CD4-positive, alpha-beta T cell treated with Interleukin-21 for 1 hour (primary cell): ENCODE measurements around the gene SEMA3G.

ENCODE experiments used
- DNase-seq: peaks from one replicate; pipeline ENCODE4 v3.0.0-alpha.2; 2020

Gene SEMA3G

DNA sequence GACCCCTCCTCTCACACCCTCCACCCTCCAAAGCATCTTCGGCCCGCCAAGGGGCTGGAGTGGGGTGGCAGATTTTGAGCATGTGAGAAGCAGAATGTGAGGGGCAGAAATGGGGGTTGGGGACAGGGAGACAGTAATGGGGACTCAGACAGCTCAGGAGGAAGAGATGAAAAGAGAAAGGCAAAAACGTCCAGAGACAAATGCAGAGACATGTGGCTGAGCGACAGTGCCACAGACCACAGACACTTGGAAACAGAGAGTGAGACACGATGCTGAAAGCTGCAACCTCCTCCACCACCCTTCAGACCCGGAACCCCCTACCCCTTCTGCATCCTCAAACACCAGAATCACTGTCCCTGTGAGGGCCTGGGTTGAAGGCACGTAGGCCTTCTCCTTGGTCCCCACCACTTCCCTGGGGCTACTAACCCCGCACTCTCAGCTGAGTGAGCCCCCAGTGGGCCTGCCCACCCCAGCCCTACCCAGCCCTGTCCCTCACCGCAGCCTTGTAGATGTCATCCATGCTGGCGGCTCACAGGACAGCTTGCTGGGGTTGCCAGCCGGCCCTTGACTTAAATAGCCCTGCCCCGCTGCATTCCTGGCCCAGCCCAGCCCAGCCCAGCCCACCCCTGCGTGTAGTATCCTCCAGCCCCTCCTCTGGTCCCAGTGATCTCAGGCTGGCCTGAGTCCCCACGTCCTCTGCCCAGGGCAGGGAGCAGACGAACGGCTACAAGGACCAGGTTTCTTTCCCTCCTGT, 8.8 kb upstream of the SEMA3G start, which contains the start of gene TNNC1:
Gene TNNC1 (minus strand): TSS at position 546 of the 754 bp plus-strand sequence. CDS start 26 bp downstream, at position 520.
- DNase-seq = no peak

DNA sequence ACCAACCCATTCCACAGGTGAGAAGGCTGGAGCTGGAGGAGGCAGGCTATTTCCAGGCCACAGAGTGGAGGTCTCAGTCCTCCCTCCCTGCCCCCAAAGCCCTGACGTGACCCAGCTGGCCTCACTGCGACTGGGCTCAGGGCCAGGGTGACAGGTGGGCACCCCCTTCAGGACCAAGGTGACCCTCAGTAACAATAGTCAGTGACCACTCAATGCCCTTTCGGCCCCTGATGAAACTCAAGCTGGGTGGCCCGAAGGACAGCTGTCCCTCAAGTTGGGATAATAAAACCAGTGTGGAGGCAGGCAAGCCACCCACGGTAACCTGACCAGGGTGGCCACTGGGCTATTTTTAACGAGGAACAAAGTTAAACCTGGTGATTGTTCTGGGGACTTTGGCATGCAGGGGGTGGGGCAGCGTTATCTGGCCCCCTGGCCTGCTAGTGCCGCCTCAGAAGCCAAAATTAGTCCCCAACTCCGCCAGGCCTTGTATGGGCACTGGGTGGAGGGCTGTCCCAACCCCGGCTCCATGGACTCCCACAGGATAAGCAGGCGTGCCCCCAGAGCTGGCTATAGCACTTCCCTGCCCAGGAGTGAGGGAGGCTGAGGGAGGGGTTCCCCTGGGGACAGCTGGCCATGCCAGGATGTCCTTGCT, 7.8 kb upstream of the SEMA3G start:
- no peak for DNase-seq

DNA sequence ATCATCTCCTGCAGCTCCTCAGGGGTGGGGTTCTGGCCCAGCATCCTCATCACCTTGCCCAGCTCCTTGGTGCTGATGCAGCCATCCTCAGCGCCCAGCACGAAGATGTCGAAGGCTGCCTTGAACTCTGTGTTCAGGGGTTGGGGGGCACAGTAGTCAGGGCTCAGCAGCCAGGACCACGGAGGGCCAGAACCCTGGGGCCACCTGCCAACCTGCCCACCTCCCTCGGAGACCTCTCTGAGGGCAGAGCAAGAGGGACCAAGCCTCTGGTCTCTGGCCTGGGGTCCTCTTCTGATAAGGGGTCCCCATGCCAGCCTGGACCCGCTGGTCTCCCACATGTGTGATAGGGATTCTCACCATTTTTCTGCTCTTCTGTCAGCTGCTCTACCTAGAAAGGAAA, 7.2 kb upstream of the SEMA3G start:
- DNase-seq = no peak

DNA sequence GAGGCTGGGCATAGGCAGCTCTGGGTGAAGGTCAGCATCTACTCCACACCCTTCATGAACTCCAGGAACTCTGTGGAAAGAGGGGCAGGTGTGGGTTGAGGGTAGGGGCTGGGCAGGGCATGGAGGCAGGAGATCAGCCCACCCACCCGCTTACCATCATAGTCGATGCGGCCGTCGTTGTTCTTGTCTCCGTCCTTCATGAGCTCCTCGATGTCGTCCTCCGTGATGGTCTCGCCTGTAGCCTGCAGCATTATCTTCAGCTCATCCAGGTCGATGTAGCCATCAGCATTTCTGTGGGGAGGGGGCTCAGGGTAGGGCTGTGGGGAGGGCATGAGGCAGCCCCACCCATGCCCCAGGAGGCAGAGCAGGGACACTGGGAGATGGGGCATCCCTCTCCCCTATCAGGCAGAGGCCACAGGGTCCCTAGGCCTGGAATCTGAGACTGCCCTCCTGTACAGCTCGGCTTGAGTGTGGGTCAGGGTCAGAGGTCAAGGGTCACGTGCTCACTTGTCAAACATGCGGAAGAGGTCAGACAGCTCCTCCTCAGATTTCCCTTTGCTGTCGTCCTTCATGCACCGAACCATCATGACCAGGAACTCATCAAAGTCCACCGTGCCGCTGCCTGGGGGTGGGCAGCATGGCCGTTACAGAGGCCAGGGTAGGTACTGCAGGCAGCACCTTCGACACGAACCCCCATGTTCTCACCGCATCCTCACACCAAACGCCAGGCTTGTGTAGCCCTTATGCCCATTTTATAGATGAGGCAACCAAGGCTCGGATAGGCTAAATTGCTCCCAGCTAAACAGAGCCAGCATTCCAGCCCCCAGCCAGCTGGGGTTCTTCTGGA, 6.6 kb upstream of the SEMA3G start:
- no peak for DNase-seq

DNA sequence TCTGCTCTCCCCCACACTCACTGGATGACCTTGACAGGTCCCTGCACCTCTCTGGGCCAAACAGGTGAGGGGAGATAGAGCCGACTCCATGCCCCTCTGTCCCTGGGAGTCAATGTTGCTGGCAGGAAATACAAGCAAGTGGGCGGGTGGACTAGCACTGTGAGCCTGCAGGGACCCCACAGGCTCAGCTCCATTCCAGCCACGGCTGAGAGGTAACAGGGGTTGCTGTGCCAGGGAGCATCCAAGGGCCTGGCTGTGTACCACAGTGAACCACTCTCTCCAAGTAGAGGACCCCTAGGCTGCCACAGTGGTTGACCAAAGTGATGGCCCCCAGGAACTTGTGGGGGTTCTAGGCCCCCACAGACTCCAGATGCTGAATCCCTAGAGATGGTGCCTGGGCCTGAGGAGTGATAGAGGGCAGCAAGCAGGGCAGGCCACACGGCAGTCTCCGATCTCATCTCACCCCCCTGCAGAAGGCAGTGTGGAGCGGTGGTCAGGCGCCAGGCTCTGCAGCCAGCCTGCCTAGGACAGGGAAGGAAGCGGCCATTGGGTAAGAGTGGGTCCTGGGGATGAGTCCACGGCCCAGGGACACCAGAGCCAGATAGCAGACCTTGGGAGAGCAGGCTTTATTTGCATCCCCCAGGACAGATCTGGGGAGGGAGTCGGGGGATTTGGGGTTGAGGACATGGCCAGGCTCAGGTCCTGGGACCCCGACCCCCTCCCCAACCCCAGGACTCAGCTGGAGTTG, 5.8 kb upstream of the SEMA3G start:
- DNase-seq = no peak

DNA sequence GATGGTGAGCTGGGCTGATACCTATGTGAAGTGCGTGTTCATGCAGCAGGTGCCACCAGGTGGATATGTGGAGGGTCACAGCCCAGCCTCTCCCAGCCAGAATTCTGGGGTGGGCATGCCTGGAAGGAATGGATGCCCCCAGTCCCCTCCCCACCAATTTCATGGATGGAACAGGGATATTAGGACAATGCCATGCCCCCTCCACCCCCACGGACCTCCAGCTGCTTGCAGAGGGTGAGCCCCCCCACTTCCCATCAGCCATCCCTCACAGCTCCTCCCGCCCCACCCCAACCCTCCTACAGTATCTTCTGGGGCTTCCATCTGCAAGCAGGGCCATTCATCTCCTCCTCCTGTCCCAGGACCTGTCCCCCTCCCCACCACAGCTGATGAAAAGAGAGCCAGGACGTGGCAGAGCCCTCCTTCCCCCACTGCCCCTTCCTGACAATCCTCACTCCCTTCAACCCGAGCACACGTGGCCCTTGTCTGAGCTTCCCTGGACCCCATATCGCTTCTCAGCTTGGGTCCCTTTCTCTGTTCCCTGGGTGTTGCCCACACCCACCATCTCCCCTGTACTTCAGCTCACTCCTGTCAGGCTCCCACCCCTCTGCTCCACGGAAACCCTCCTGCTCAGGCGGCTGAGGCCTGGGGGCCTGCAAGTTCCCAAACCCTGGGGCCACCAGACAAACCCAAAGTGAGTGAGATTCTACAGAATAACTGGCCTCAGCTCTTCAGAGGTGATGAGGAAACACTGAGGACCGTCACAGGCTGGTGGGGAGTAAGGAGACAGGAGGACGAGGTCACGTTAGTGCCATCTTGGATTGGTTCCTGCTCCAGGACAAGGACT, 2.8 kb upstream of the SEMA3G start:
- DNase-seq = no peak

DNA sequence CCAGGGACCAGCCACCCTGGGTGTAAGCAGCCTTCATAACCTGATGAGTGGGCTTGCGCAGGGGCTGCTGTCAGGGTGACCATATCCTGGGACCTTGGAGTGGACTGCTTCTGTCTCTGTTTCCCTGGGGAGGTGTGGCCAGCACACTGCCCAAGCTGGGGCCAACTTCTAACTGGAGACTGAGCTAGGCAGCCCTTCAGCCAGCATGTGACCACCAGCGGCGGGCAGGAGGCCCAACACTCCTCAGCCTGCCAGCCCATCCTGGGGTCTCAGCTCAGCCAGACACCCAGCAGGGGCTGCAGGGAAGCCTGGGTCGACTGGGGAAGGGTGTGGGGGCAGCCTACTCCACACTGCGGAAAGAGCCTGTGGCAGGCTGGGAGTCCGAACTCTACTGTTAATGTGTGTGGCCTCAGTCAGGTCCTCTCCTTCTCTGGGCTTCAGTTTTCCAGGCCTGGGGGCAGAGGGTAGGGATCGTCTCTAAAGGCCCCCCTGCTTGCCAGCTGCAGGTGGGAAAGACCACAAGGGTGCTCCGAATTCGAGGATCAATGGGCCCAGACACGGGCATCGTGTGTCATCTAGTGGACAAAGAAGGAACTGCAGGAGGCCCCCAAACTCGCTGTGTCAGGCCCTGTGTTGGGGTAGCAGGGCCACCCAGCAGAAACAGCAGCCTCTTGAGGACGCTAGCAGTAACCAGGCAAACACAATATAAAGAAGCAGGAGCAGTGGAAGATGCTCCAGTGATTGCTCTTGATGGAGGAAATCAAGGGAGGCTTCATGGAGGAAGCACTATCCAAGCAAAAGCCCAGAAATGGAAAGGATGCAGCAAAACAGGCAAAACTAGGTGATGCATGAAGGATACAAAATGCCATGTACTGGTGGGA, 2.0 kb upstream of the SEMA3G start:
- DNase-seq = peak; percentile 82

DNA sequence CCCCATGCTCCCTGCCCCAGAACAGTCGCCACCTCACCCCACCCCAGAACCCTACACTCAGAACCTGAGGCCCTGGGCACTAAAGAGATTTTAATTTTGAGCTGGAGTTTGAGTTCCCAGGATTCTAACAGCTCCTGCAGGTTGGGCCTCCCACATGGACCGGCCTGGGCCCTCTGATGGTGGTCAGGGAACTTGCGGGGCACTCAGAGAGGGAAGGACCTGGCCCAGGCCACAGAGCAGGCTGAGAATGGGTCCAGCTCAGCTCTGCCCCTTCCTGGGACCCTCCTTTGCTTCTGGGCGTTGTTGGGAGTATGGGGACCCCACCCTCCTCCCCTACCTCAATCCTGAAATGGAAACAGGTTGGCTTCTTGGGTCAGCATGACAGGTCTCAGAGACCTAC, 1.1 kb upstream of the SEMA3G start:
- DNase-seq = no peak

DNA sequence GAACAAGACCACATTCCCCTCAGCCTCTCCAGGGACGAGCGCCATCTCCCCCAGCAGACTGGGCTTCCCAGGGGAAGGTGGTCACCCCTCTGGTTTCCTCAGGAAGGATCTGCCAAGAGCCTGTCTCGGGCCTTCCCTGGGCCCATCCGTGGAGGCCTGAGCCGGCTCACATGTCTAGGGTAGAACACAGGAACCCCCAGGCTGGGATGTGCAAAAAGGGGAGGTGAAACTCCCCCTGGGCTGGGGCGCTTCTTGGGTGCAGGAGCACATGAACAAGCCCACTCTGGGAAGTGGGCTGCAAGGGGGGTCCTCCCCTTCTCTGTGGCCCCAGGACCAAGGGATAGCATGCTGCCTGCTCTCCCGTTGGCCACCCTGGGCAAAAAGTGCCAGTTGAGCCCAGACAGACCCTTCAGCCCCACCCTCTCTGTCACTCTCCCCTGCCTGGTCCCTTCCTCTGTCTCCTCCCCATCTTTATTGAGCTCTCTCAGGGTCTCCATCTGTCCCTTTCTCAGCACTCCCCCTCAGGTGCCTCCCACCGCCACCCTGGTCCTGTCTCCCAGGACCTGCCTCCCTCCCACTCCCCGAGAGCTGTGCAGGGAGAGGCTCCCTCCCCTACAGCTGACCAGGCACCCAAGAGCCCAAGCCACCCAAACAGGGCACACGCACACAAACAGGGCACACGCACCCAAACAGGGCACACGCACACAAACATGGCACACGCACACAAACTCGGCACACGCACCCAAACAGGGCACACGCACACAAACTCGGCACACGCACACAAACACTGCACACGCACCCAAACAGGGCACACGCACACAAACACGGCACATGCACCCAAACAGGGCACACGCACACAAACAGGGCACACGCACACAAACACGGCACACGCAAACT, 864 bp downstream of the SEMA3G start:
- no peak for DNase-seq

DNA sequence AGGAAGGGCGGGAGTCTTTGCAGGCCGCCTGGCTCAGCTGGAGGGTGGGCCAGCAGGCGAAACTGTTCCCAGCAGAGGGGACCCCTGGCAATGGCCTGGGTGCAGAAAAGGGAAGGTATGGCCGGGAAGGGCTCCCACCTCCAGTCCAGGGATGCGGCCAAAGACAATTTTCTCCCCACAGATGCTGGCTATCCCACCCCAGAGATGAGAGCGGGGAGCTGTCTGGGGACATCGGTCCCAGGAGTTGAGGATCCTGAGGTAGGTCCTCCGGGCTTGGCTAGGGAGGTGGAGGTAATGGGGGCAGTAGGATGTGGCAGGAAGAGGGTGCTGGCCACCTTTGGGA, 1.7 kb downstream of the SEMA3G start:
- no peak for DNase-seq

DNA sequence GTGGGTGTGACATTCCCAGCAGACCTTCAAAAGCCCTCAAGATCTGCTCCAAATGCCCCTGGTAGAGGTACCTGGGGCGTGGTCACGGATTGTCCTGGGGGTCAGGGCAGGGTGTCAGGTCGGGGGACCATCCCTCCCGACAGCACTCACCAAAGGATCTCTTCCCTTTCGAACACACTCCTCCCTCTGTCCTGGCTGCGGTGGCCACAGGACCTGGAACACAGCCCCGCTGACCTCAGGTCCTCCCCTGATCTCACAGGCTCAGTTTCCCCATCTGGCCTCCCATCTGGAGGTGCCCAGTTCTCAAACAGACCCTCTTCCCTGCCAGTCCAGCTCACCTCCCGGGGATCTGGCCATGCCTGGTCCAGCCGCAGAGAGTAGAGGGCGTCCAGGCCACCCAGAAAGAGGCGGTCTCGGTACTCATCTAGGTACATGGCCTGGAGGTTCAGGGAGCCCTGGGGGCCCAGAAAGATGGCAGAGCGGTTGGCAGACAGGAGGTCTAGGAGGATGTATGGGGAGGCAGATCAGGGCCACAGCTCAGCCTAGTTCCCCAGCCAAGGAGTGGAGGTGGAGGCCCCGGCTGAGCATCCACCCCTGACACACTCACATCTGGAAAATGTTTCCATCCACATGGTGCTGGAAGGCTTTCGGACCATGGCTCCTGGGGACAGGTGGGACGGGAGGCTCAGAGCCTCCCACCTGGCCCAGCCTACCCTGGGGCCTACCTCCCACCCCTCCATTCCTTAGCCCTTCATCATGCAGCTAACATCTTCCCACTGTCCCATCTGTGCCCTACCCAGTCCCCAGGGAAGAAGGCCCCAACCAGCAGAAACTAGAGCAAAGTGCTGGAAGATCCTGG, 2.3 kb downstream of the SEMA3G start:
- DNase-seq = no peak

DNA sequence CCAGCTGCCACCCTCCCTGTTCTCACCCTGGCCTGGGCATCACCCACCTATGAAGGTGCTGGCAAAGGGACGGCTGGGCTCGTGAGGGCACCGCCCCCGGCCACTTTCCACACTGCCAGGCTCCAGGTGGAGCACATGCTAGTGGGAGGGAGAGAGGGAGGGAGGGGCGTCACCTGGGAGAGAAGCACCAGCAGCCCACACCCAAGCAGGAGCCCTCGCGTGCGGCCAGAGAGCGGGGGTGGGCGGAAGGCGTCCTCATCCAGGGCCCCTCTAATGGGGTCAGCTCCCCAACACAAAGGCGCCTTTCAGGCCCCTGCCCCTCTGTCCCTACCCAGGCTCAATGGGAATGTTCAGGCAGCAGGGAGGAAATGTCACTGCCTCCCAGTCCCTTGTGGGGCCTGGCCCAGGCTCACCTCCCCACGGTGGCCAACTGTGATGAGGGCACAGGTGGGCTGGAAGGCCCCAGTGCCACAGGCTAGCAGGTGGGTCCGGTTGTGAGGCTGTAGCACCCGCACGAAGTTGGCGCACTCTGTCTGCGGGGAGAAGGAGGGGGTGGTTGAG, 3.1 kb downstream of the SEMA3G start:
- DNase-seq = no peak

DNA sequence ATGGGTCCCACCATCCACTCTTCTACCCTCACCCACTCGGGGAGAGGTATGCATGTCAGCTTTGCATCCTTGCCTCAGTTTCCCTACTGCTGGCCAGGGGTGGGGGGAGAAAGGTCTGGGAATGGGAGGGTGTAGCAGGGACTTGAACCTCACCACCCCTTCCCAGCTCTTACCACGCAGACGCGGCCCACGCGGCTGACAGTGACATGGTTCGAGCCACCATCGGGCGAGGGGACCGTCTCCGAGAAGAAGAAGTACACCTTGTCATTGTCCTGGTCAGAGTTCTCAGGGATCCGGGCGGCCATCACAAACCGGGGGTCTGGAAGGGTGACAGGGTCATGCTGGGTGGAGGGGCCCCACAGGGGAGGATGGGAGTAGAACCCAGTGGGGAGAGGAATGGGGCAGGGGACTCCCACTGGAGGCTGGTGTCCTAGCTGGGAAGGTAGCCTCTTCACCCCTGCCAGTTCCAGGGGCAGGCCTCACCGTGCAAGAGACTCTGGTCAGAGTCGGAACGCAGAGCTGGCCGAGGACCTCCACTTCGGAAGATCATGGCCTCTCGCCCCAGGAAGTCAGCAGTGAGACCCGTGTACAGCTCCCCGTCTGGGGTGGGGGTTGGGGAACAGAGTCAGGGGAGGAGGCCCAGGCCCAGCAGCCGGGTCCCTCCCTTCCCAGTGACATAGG, 3.7 kb downstream of the SEMA3G start:
- no peak for DNase-seq

DNA sequence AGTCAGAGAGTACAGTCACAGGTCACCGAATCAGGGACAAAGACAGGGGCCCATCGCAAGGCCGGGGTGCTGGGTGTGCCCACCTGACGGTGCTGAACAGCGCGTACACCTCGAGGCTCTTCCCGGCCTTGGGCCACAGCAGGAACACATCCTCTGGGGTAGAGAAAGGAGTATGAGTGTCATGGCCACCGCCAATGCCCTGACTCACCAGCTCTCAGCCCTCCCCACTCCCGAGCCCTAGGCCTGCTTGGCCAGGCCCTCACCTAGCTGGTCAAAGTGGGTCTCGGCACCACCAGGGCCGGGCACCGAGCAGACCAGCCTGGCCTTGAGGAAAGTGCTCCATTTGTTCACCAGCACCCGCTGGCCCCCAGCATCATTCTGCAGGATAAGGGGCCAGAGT, 4.2 kb downstream of the SEMA3G start:
- no peak for DNase-seq

DNA sequence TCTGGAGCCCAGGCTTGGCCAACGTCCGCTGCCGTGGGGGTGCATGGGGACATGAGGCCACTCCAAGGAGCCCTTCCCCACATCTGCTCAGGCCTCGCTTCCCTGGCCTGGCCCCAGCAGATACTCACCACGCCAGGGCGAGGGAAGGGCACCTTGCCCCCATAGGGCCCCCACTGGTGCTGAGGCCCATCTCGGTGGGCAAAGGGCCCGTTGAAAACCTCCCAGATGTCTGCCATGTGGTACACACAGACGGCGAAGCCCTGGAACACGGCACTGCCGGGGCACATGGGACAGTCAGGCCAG, 4.7 kb downstream of the SEMA3G start:
- no peak for DNase-seq

DNA sequence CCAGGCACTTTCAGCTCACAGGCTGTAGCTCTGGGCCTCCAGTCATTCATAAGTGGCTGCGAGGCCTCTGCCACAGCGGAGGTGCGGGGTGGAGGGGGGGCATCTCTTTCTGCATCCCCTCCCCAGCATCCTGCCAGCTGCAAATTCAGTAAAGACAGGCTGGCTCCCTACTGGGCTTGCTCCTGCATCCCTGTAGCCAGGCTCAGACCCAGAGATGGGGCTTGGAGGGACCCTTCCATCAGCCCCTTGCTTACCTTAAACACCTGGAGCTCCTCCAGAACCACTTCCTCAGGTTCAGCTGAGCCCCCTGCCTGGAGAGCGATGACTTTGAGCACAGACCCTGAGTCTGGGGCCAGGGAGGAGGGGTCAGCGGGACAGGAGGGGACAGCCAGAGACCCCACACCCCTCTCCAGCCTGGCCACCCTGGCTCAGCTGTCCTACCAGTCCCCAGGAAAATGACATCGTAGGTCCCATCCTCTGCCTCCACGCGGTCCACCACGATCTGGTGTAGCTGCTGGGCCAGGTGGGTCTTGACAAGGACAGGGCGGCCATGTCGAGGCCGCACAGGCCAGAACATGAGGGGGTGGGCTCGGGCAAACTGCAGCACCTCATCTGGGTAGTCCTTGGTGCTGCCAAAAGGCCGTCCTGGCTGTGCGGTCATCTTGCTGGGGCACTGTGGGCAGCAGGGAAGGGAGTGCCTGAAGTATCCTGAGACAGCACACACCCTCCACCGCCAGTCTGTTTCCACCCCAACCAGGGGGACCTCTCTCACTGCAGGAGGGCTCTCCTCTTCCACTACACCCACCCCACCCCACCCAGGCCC, 5.3 kb downstream of the SEMA3G start:
- DNase-seq = no peak
